Astrocyte (in vitro differentiated cells and primary cell): ENCODE results near the gene RAB40B. TPM values are rescaled to one million over a fixed set of nuclear protein-coding genes. Genes with fewer than 3 reads are reported as not detected.

Experiments
- DNase-seq: peaks from one replicate; pipeline ENCODE4 v3.0.0-alpha.2; 2010; ENCODE audit warnings: low read depth
- FAIRE-seq: peaks from 2 replicates; lab custom pipeline; 2011; peaks lifted over from hg19 to GRCh38; lab: Jason Lieb, UNC
- H2AFZ ChIP-seq: 2 replicates; pipeline ENCODE4 v1.6.0; 2012; ENCODE audit warnings: low read depth, low read length, inconsistent platforms
- H3K27ac ChIP-seq: 2 replicates; pipeline ENCODE4 v1.5.1; 2011; ENCODE audit warnings: low read depth, low read length, inconsistent platforms
- H3K27me3 ChIP-seq: 2 replicates; pipeline ENCODE4 v1.6.0; 2011; ENCODE audit warnings: low read length, inconsistent platforms; ENCODE audit not compliant: insufficient read depth
- H3K36me3 ChIP-seq: 2 replicates; pipeline ENCODE4 v1.5.1; 2011; ENCODE audit warnings: low read length, inconsistent platforms; ENCODE audit not compliant: insufficient read depth
- H3K4me1 ChIP-seq: 2 replicates; pipeline ENCODE4 v1.5.1; 2011; ENCODE audit warnings: low read length, inconsistent platforms; ENCODE audit not compliant: insufficient read depth
- H3K4me2 ChIP-seq: 2 replicates; pipeline ENCODE4 v1.6.0; 2012; ENCODE audit warnings: low read length, inconsistent platforms
- H3K4me3 ChIP-seq: 2 replicates; pipeline ENCODE4 v1.5.1; 2011; ENCODE audit warnings: low read depth, mild to moderate bottlenecking, low read length, inconsistent platforms; ENCODE audit not compliant: insufficient read depth
- H3K79me2 ChIP-seq: 2 replicates; pipeline ENCODE4 v1.6.0; 2012; ENCODE audit warnings: mild to moderate bottlenecking, low read length, inconsistent platforms; ENCODE audit not compliant: insufficient read depth
- H3K9ac ChIP-seq: 2 replicates; pipeline ENCODE4 v1.6.0; 2012; ENCODE audit warnings: mild to moderate bottlenecking, low read length, inconsistent platforms
- H3K9me3 ChIP-seq: 2 replicates; pipeline ENCODE4 v1.5.1; 2012; ENCODE audit warnings: low read depth, mild to moderate bottlenecking, low read length, inconsistent platforms; ENCODE audit not compliant: insufficient read depth
- H4K20me1 ChIP-seq: 2 replicates; pipeline ENCODE4 v1.6.0; 2012; ENCODE audit warnings: low read length, inconsistent platforms; ENCODE audit not compliant: insufficient read depth
- H3K27ac Mint-ChIP-seq: one replicate; pipeline ENCODE4 v1.8.0; 2021; ENCODE audit warnings: mild to moderate bottlenecking, mixed read lengths; ENCODE audit not compliant: unreplicated experiment
- H3K27me3 Mint-ChIP-seq: one replicate; pipeline ENCODE4 v1.8.0; 2021; ENCODE audit warnings: low read depth, mixed read lengths; ENCODE audit not compliant: unreplicated experiment
- H3K36me3 Mint-ChIP-seq: one replicate; pipeline ENCODE4 v1.8.0; 2021; ENCODE audit warnings: low read depth, mixed read lengths; ENCODE audit not compliant: unreplicated experiment
- H3K4me1 Mint-ChIP-seq: one replicate; pipeline ENCODE4 v1.8.0; 2021; ENCODE audit warnings: low read depth, mixed read lengths; ENCODE audit not compliant: unreplicated experiment
- H3K4me3 Mint-ChIP-seq: one replicate; pipeline ENCODE4 v1.8.0; 2021; ENCODE audit warnings: mild to moderate bottlenecking, moderate library complexity, mixed read lengths; ENCODE audit not compliant: unreplicated experiment
- H3K9me3 Mint-ChIP-seq: one replicate; pipeline ENCODE4 v1.8.0; 2021; ENCODE audit warnings: mild to moderate bottlenecking, mixed read lengths; ENCODE audit not compliant: unreplicated experiment
- CTCF ChIP-seq: IDR thresholded peaks from 2 replicates; pipeline ENCODE4 v1.5.1; 2011; ENCODE audit warnings: low read depth, mild to moderate bottlenecking, inconsistent platforms, low read length, moderate library complexity; ENCODE audit not compliant: insufficient read depth
- EZH2 ChIP-seq: IDR thresholded peaks from 2 replicates; pipeline ENCODE4 v1.6.1; 2012; ENCODE audit warnings: mild to moderate bottlenecking, low read length, inconsistent platforms; ENCODE audit not compliant: insufficient read depth
- total RNA-seq: library from RNA; stranded (reverse); gene quantifications from 2 replicates; pipeline ENCODE4 v1.2.1, GENCODE V29; 2021

Gene RAB40B
- total RNA-seq, 1 donor from 2014 or later: 15.8 TPM

- H3K4me1 ChIP-seq: no peaks in the 10 kb centered on the region
- no peaks in the 10 kb centered on the region for H4K20me1 ChIP-seq
- H3K79me2 ChIP-seq: no peaks in the 10 kb centered on the region
- DNase-seq (no peak), FAIRE-seq (no peak)
- no peaks in the 10 kb centered on the region for H3K27me3 ChIP-seq
- TF ChIP-seq CTCF (no peak), EZH2 (no peak)
- Mint-ChIP-seq H3K4me3 (no peak overlapping the region), H3K27ac (no peak overlapping the region), H3K27me3 (no peaks in the 10 kb centered on the region), H3K36me3 (peaks cover 24% of the 10 kb centered on the region), H3K9me3 (peaks cover 14% of the 10 kb centered on the region), H3K4me1 (no peaks in the 10 kb centered on the region)
- no peak overlapping the region for H3K4me2 ChIP-seq
- peaks cover 5% of the 10 kb centered on the region for H3K36me3 ChIP-seq
- H3K9ac ChIP-seq: no peak overlapping the region
- no peak overlapping the region for H3K27ac ChIP-seq
- H3K4me3 ChIP-seq: no peak overlapping the region
- peaks cover 6% of the 10 kb centered on the region for H3K9me3 ChIP-seq
- no peak overlapping the region for H2AFZ ChIP-seq
Measured at GRCh38 chr17:82743344-82744219, 45.1 kb upstream of the RAB40B start.

- H3K36me3 Mint-ChIP-seq: peaks cover 24% of the 10 kb centered on the region
- peaks cover 14% of the 10 kb centered on the region for H3K9me3 Mint-ChIP-seq
- H3K9ac ChIP-seq: no peak overlapping the region
- no peaks in the 10 kb centered on the region for H3K4me1 ChIP-seq
- no peak overlapping the region for H3K4me3 Mint-ChIP-seq
- H3K27ac ChIP-seq: no peak overlapping the region
- TF ChIP-seq EZH2 (no peak), CTCF (no peak)
- H2AFZ ChIP-seq: no peak overlapping the region
- no peaks in the 10 kb centered on the region for H4K20me1 ChIP-seq
- peaks cover 6% of the 10 kb centered on the region for H3K9me3 ChIP-seq
- H3K27me3 ChIP-seq: no peaks in the 10 kb centered on the region
- no peaks in the 10 kb centered on the region for H3K4me1 Mint-ChIP-seq
- no peak overlapping the region for H3K4me2 ChIP-seq
- H3K36me3 ChIP-seq: peaks cover 5% of the 10 kb centered on the region
- FAIRE-seq (no peak), DNase-seq (no peak)
- H3K79me2 ChIP-seq: no peaks in the 10 kb centered on the region
- no peaks in the 10 kb centered on the region for H3K27me3 Mint-ChIP-seq
- H3K27ac Mint-ChIP-seq: no peak overlapping the region
- H3K4me3 ChIP-seq: no peak overlapping the region
Measured at GRCh38 chr17:82740906-82741759, 42.6 kb upstream of the RAB40B start.
